Stimulated activated naive CD8-positive, alpha-beta T cell treated with anti-CD3 and anti-CD28 coated beads, Interleukin-15, Interleukin-2, amounts not matched to agents 100 ng/mL and 50 ng/mL, for 24 hours (primary cell): ENCODE measurements around the gene ENHO.

Experiments
- H3K27ac Mint-ChIP-seq: one replicate; pipeline ENCODE4 v1.8.0; 2021; ENCODE audit warnings: mild to moderate bottlenecking, mixed read lengths
- H3K27me3 Mint-ChIP-seq: one replicate; pipeline ENCODE4 v1.8.0; 2021; ENCODE audit warnings: mixed read lengths
- H3K36me3 Mint-ChIP-seq: one replicate; pipeline ENCODE4 v1.8.0; 2021; ENCODE audit warnings: low read depth, mixed read lengths
- H3K4me1 Mint-ChIP-seq: one replicate; pipeline ENCODE4 v1.8.0; 2021; ENCODE audit warnings: low read depth, mixed read lengths
- H3K4me3 Mint-ChIP-seq: one replicate; pipeline ENCODE4 v1.8.0; 2021; ENCODE audit warnings: mild to moderate bottlenecking, mixed read lengths
- H3K9me3 Mint-ChIP-seq: one replicate; pipeline ENCODE4 v1.8.0; 2021; ENCODE audit warnings: mixed read lengths

Gene ENHO

DNA sequence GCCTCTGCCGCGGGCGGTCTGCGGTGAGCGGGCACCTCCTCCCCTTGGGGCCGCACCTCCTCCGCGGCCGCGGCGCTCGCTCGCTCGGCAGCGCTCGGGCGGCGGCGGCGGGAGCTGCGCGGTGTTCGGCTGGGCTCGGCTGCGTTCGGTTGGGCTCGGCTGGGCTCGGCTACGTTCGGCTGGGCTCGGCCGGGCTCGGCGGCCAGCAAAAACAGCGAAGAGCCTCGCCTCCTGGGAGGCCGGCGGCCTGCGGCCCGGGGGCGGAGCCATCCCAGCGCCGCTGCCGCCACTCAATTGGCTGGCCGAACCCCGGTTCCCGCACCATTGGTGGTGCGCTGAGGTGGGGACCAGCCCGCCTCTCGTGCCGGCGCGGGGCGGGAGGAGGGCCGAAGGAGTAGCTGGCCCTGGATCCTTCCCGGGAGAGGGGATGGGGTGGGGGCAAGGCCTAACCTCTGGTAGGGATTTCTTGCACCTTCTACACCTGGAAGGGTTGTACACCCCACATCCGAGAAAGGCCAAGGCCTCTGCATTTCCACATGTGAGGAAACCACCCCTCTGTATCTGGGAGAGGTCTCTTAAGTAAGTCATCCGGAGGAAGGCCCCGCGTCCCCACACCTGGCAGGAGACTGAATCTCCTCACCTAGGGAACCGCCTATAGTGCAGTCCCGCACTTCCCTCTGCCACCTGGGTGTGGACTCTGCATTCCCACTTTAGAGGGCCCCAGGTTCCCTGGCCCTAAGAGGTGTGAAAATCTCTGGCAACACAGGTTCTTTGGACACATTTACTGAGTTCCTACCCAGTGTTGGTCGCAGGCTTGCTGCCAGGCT is at the start of gene ENHO:
ENHO (minus strand) TSS at position 20 of the 827 bp plus-strand sequence. CDS start 1,295 bp downstream, outside the sequence.
- H3K27me3 Mint-ChIP-seq: peaks cover 34% of the 10 kb centered on the region

DNA sequence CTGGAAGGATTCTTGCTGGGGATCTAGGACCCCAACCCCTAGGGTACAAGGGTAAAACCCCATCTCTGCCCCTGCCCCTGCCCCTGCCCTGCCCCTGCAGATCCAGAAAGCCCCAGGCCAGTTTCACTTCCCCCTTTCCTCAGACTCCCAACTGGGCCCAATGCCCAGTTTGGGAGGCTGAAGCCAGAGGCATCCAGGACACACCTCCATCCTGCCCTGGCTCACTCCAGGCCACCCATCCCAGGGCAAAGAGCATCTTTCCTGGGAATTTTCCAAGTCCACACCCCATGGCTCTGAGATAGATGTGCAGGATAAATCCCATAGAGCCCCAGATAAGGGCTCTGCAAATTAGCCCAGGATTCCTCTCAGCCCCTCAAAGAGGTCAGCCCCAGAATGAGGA is 49.3 kb upstream of the ENHO start:
- Mint-ChIP-seq H3K27me3 (peaks cover 20% of the 10 kb centered on the region), H3K36me3 (no peaks in the 10 kb centered on the region), H3K4me1 (no peaks in the 10 kb centered on the region), H3K27ac (no peak overlapping the region), H3K4me3 (no peak overlapping the region), H3K9me3 (no peaks in the 10 kb centered on the region)

More for the DNA sequence above, at the start of gene ENHO:
- Mint-ChIP-seq H3K36me3 (no peaks in the 10 kb centered on the region), H3K4me3 (peak within 1 kb of the TSS; percentile 56), H3K4me1 (peaks cover 29% of the 10 kb centered on the region), H3K27ac (no peak within 1 kb of the TSS), H3K9me3 (no peaks in the 10 kb centered on the region)

DNA sequence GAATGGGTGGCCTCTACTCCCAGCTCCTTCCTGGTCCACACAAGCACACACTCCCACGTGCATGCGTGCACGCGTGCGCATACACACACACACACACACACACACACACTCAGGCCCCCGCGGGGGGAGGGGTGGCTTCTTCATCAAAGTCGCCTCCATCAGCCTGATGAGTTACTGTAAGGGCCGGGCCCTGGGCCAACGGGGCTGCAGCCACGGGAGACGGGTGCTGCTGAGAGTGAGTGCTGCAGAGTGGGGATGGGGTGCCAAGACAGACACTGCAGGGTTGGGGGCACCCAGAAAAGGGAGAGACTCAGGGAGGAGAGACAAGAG is 48.7 kb upstream of the ENHO start:
- H3K4me3 Mint-ChIP-seq: no peak overlapping the region
- H3K27me3 Mint-ChIP-seq: peaks cover 22% of the 10 kb centered on the region
- H3K36me3 Mint-ChIP-seq: no peaks in the 10 kb centered on the region
- no peaks in the 10 kb centered on the region for H3K9me3 Mint-ChIP-seq
- H3K27ac Mint-ChIP-seq: no peak overlapping the region
- no peaks in the 10 kb centered on the region for H3K4me1 Mint-ChIP-seq

DNA sequence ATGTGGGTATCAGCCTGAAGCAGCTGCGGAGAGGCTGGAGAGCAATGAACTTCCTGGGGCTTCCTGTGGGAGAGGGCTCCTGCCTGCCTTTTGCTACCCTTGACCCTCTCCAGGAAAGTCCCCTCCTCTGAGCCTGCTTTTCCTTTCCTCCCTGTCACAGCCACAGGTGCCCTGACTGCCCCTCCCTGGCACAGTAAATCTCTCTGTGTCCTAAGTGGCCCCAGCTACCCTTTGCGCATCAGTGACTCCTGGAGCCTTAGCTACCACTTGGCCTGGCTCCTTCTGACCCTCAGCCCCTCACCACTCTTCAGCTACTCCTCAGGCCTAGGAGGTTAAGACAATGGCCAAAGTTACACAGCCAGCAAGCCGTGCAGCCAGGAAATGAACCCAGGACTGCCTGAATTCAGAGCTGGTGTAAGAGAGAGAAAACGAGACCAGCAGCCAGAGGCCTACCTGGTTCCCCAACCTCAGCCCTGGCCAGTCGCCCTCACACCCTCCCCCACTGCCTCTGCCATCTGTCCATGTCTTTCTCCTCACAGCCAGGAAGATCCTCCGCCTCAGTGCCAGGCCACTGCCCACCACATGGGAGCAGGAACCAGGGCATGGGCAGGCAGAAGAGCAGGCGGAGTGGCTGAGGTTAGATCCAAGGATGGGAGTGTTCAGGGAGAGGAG is 48.2 kb upstream of the ENHO start:
- H3K9me3 Mint-ChIP-seq: no peaks in the 10 kb centered on the region
- H3K36me3 Mint-ChIP-seq: no peaks in the 10 kb centered on the region
- no peak overlapping the region for H3K27ac Mint-ChIP-seq
- no peaks in the 10 kb centered on the region for H3K4me1 Mint-ChIP-seq
- H3K4me3 Mint-ChIP-seq: no peak overlapping the region
- peaks cover 18% of the 10 kb centered on the region for H3K27me3 Mint-ChIP-seq

DNA sequence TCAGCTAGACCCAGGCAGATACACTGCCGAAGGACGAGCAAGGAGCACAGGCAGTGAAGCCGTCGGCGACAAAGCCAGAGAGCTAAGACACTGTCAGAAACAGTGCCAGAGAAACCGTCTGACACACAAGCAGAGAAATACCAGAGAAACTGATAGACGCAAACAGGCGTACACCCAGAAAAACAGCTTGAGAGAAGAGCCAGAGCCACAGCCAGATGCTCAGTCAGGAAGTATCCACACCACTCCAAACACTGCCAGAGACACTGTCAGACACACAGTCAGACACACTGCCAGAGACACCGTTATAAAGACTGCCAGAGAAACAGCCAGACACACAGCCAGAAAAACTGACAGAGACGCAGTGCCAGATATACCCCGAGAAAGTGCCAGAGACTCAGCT is 47.6 kb upstream of the ENHO start:
- Mint-ChIP-seq H3K4me1 (no peaks in the 10 kb centered on the region), H3K36me3 (no peaks in the 10 kb centered on the region), H3K4me3 (no peak overlapping the region), H3K27ac (no peak overlapping the region), H3K9me3 (no peaks in the 10 kb centered on the region), H3K27me3 (peaks cover 15% of the 10 kb centered on the region)

DNA sequence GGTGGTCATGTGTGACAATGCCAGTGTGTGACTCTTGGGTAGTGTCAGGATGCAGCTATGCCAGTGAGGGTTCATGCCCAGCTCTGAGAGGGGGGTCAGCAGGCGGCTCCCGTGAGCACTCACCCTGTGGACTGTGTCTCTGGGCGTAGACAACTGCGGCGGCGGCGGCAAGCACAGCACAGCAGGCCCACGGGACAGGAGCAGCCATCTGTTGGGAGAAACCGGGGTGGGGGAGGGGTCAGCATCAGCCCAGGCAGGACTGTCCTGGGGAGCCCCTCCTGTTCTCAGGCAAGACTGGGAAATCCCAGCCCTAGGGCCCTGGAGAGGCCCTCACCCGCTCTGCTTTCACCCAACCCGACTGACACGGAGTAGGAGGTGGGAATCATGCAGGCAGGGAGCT is 46.0 kb upstream of the ENHO start:
- no peak overlapping the region for H3K4me3 Mint-ChIP-seq
- H3K27ac Mint-ChIP-seq: no peak overlapping the region
- no peaks in the 10 kb centered on the region for H3K4me1 Mint-ChIP-seq
- H3K9me3 Mint-ChIP-seq: no peaks in the 10 kb centered on the region
- H3K27me3 Mint-ChIP-seq: peaks cover 25% of the 10 kb centered on the region
- H3K36me3 Mint-ChIP-seq: no peaks in the 10 kb centered on the region

DNA sequence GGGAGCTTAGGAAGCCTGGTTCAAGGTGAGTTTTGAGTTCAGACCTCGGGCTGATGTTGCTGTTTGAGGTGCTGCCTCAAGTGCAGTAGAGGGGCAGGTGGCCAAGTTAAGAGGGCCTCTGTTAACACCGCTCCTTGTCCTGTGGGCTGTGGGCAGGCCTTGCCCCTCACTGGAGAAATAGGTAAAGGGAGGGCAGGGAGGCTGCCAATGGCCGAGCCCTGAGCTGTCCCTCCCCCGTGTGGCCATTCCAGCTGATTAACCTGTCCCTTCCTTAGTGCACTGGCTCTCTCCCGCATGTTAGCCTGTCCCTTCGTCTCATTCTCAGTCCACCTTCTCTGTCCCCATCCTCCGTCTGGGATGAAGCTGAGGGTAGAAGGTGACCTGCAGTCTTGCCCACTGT is 45.3 kb upstream of the ENHO start:
- H3K4me3 Mint-ChIP-seq: no peak overlapping the region
- no peaks in the 10 kb centered on the region for H3K4me1 Mint-ChIP-seq
- no peak overlapping the region for H3K27ac Mint-ChIP-seq
- H3K9me3 Mint-ChIP-seq: no peaks in the 10 kb centered on the region
- H3K36me3 Mint-ChIP-seq: no peaks in the 10 kb centered on the region
- H3K27me3 Mint-ChIP-seq: peaks cover 30% of the 10 kb centered on the region

DNA sequence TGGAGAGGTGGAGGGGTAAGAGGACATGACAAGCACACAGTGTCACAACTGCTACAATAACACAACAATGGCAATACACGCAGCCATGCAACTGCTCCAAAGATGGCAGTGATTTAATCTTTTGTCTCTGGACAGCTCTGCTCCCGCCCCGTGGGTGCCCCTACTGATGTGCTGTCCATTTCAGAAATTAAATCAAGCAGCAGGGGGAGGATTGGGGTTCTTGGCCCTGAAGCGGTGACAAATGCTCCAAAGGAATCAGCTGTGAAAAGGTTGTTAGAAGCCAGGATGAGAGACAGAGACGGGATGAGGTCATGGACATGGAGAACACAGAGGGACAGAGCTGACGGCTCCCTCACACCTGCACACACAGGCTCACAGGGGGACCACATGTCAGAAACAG is 44.2 kb upstream of the ENHO start:
- peaks cover 32% of the 10 kb centered on the region for H3K27me3 Mint-ChIP-seq
- H3K27ac Mint-ChIP-seq: no peak overlapping the region
- H3K9me3 Mint-ChIP-seq: no peaks in the 10 kb centered on the region
- no peak overlapping the region for H3K4me3 Mint-ChIP-seq
- H3K36me3 Mint-ChIP-seq: no peaks in the 10 kb centered on the region
- H3K4me1 Mint-ChIP-seq: no peaks in the 10 kb centered on the region

DNA sequence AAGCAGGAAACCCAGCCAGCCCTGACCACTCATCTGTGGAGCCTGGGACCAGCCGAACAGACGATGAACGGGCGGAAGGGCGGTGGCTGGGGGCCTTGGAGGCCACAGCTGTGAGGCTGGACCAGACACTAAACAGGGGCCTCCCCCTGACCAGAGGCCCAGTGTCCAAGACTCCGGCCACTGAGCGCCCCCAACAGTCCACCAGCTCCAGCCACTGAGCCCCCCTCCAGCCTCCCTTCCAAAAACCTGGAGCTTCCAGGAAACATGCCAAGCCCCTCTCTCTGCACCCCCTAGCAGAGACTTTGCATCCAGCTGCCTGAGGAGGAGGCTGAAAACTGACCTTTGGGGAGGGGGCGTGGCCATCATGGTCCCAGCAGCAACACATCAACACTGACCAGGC is 43.5 kb upstream of the ENHO start:
- H3K27ac Mint-ChIP-seq: no peak overlapping the region
- no peaks in the 10 kb centered on the region for H3K9me3 Mint-ChIP-seq
- H3K4me3 Mint-ChIP-seq: no peak overlapping the region
- H3K4me1 Mint-ChIP-seq: no peaks in the 10 kb centered on the region
- peaks cover 35% of the 10 kb centered on the region for H3K27me3 Mint-ChIP-seq
- no peaks in the 10 kb centered on the region for H3K36me3 Mint-ChIP-seq

DNA sequence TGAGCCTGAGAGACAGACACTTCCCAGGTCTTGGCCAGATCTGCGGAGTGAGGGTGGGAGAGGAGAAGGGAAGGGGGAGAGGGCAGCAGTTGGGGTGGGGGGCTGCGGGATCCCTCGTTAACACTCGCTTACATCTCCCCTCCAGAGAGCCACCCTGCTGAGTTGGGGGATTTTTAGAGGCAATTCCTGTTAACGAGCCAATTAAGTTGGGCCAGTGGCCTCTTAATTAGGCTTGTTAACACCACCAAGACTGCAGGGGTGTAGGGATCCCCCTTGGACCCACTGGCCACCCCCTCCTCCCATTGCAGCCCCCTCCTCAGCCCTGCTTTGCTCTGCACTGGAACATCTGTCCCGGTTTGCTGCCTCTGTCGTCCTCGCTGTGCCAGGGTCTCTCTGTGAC is 43.1 kb upstream of the ENHO start:
- H3K4me1 Mint-ChIP-seq: no peaks in the 10 kb centered on the region
- H3K9me3 Mint-ChIP-seq: no peaks in the 10 kb centered on the region
- no peaks in the 10 kb centered on the region for H3K36me3 Mint-ChIP-seq
- peaks cover 39% of the 10 kb centered on the region for H3K27me3 Mint-ChIP-seq
- no peak overlapping the region for H3K4me3 Mint-ChIP-seq
- no peak overlapping the region for H3K27ac Mint-ChIP-seq

DNA sequence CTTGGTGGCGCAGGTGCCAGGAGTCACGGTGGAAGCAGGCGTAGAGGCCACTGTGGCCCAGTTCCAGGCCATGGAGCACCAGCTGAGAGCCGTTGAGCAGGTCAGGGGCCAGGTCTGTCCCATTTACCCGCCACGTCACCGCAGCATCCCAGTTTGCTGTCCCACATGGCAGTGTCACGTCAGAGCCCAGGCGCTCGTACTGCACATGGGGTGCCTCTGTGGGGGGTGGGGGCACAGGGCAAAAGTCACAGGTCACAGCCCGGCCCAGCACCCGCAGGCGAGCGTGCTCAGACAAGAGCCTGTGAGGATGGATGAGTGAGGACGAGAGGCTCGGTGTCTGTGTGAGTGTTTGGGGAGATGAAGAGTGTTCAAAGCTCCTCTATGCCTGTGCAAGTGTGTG is 41.8 kb upstream of the ENHO start:
- Mint-ChIP-seq H3K4me1 (no peaks in the 10 kb centered on the region), H3K9me3 (no peaks in the 10 kb centered on the region), H3K36me3 (no peaks in the 10 kb centered on the region), H3K27me3 (peaks cover 46% of the 10 kb centered on the region), H3K27ac (no peak overlapping the region), H3K4me3 (no peak overlapping the region)

DNA sequence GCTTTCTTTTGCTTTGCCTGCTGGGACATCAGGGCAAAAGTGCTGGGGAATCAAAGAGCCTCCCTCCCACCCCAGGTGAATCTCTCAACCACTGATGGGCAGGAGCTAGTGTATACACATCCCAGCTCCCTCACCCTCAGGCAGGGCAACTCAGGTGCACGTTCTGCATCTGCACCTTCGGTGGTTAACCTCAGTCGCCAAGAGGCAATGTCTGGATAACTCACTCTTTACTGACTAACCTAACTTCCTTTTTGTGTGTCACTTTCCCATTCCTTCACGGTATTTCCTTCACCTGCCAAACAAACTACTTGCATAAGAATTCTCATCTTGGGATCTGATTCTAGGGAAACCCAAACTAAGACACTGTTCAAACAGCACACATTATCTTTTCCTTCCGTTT is 40.5 kb upstream of the ENHO start:
- Mint-ChIP-seq H3K9me3 (no peaks in the 10 kb centered on the region), H3K27me3 (peaks cover 48% of the 10 kb centered on the region), H3K4me1 (no peaks in the 10 kb centered on the region), H3K36me3 (no peaks in the 10 kb centered on the region), H3K4me3 (no peak overlapping the region), H3K27ac (no peak overlapping the region)

DNA sequence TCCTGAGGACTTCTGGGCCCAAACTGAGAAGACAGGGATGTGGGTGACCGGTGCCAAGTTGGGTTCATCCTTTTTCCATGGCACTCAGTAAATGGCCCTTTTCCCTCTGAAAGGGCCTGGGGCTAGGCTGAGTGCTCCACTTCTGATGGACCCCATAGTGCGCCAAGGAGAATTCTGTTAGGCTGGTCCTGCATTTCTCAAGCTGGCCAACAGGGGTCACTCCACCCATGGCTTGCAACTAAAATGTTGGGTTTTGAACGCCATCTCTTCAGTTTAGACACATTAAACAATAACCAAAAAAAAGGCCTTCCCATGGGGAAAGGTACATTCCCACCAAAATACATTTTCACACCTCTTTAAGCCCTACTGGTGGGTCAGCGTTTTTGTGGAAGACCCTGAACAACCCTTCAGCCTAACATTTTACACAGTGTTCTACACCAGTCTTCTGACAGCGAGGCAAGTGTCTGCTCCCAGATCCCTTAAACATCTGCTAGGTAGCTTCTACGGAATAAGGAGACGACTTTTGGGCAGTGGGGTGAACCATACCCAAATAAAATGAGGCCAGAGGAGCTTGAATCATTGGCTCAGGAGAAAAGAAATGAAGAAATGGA is 39.5 kb upstream of the ENHO start:
- Mint-ChIP-seq H3K27me3 (peaks cover 48% of the 10 kb centered on the region), H3K4me1 (no peaks in the 10 kb centered on the region), H3K36me3 (no peaks in the 10 kb centered on the region), H3K9me3 (no peaks in the 10 kb centered on the region), H3K4me3 (no peak overlapping the region), H3K27ac (no peak overlapping the region)

DNA sequence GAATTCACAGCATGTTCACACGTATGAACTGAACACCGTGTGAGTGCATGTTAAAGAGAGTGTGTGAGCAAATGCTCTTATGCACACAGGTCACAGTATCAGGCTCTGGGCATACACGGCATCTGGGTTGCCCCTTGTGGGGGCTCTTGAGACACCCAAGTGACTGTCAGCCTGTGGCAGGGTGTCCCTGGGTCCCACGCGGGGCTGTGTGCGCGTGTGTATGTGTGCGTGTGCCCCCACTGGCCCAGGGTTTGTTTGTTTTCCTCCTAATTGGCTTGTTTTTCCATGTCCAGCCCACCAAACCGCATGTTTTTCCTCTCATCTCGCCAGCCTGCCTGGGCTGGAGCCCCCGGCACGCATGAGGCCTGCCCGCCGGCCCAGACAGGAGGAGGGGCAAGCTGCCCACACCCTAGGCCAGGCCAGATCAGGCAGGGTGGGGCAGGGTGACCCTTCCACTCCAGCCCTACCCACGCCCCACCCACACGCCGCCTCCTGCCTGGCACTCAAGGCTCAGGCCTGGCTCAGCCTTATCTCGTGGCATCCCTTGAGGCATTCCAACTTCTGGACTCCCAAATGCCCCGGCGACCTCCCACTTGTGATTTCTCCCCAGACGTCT is 37.9 kb upstream of the ENHO start:
- Mint-ChIP-seq H3K4me1 (no peaks in the 10 kb centered on the region), H3K4me3 (no peak overlapping the region), H3K9me3 (no peaks in the 10 kb centered on the region), H3K27me3 (peaks cover 41% of the 10 kb centered on the region), H3K36me3 (no peaks in the 10 kb centered on the region), H3K27ac (no peak overlapping the region)
